GM12878 (cell line): ENCODE results near the gene CYSTM1. TPM values are rescaled to one million over a fixed set of nuclear protein-coding genes. Genes with fewer than 3 reads are reported as not detected.

Experiments
- ATAC-seq: fragments of 200-7000 bp; cut with Tn5 transposase; 3 replicates; pipeline ENCODE4 v1.9.1; 2020; ENCODE audit warnings: mild to moderate bottlenecking, moderate library complexity
- BruUV-seq: library from RNA; stranded (reverse); fragments of 400-500 nt; replicated peaks from 2 replicates; lab custom pipeline; 2021; lab: Mats Ljungman, UMichigan
- CTCF ChIA-PET: fragments of 300-600 bp; sonication (Branson Sonifier 250); formaldehyde crosslinking; extraction: SDS; loops from one replicate; lab custom pipeline; 2021; ENCODE audit warnings: inconsistent platforms; lab: Yijun Ruan, JAX
- POLR2A ChIA-PET: fragments of 350-600 bp; formaldehyde crosslinking; extraction: SDS; loops from one replicate; lab custom pipeline; 2021; ENCODE audit warnings: inconsistent platforms; lab: Charles Lee
- RAD21 ChIA-PET: fragments of 300-600 bp; sonication (Branson Sonifier 250); formaldehyde crosslinking; loops from one replicate; lab custom pipeline; 2023; ENCODE audit warnings: antibody characterized with exemption; ENCODE audit not compliant: unreplicated experiment; lab: Charles Lee
- SMC1A ChIA-PET: fragments of 300-600 bp; sonication (Branson Sonifier 250); formaldehyde crosslinking; loops from one replicate; lab custom pipeline; 2023; ENCODE audit not compliant: unreplicated experiment, uncharacterized antibody; lab: Charles Lee
- DNase-seq: peaks from one replicate; pipeline ENCODE4 v3.0.0-alpha.2; 2011; ENCODE audit warnings: low read depth, low spot score
- FAIRE-seq: peaks from 3 replicates; lab custom pipeline; 2011; peaks lifted over from hg19 to GRCh38; lab: Jason Lieb, UNC
- H2AFZ ChIP-seq: 2 replicates; pipeline ENCODE4 v1.6.0; 2011; ENCODE audit warnings: low read depth, low read length, control low read depth; ENCODE audit not compliant: control insufficient read depth
- H3K27ac ChIP-seq: 2 replicates; pipeline ENCODE4 v1.5.1; 2011; ENCODE audit warnings: control low read depth; ENCODE audit not compliant: control insufficient read depth, insufficient read depth
- H3K27me3 ChIP-seq, 2 experiments: replicated peaks in 1 of 2; 2 replicates each; pipeline versions ENCODE4 v1.6.0 to v1.6.1; 2011; ENCODE audit warnings: low read length in 1 of 2; ENCODE audit not compliant: control insufficient read depth in 2 of 2, insufficient read depth in 2 of 2
- H3K36me3 ChIP-seq, 2 experiments: 2 replicates each; pipeline ENCODE4 v1.5.1; 2011; ENCODE audit warnings: low read length in 1 of 2; ENCODE audit not compliant: control insufficient read depth in 2 of 2, insufficient read depth in 2 of 2
- H3K4me1 ChIP-seq: 2 replicates; pipeline ENCODE4 v1.6.1; 2011; ENCODE audit warnings: mild to moderate bottlenecking, low read length, moderate library complexity, mixed read lengths; ENCODE audit not compliant: control insufficient read depth, insufficient read depth
- H3K4me2 ChIP-seq: 2 replicates; pipeline ENCODE4 v1.6.0; 2011; ENCODE audit warnings: control low read depth; ENCODE audit not compliant: control insufficient read depth, insufficient read depth
- H3K4me3 ChIP-seq: fragments of 200-600 bp; sonication (generic); 2 replicates; pipeline ENCODE4 v1.5.1; 2016
- H3K79me2 ChIP-seq: 2 replicates; pipeline ENCODE4 v1.6.0; 2011; ENCODE audit warnings: low read length; ENCODE audit not compliant: control insufficient read depth, insufficient read depth
- H3K9ac ChIP-seq: 2 replicates; pipeline ENCODE4 v1.8.0; 2011; ENCODE audit warnings: low read length, control low read depth, mixed read lengths; ENCODE audit not compliant: control insufficient read depth, insufficient read depth
- H3K9me3 ChIP-seq: replicated peaks from 3 replicates; pipeline ENCODE4 v1.5.1; 2011; ENCODE audit warnings: mild to moderate bottlenecking, low read length; ENCODE audit not compliant: control insufficient read depth, insufficient read depth
- H4K20me1 ChIP-seq: 2 replicates; pipeline ENCODE4 v1.6.0; 2011; ENCODE audit not compliant: control insufficient read depth, insufficient read depth
- ASH2L ChIP-seq: fragments of 300-600, 200-600 bp; sonication (generic); IDR thresholded peaks from 2 replicates; pipeline ENCODE4 v1.6.1; 2017; ENCODE audit warnings: low read depth, mild to moderate bottlenecking, borderline replicate concordance
- CHD2 ChIP-seq: IDR thresholded peaks from 2 replicates; pipeline ENCODE4 v1.6.1; 2011; ENCODE audit warnings: low read depth, low read length, improper control_type of control experiment, borderline replicate concordance
- ETV6 ChIP-seq, 2 experiments: fragments of 450-650 bp in 1 of 2; IDR thresholded peaks in 1 of 2; conservative IDR thresholded peaks in 1 of 2; 2 replicates each; pipeline ENCODE4 v1.6.1; 2014; ENCODE audit warnings: antibody characterized with exemption in 1 of 2, borderline replicate concordance in 1 of 2, low read depth in 1 of 2, mild to moderate bottlenecking in 1 of 2, moderate library complexity in 1 of 2
- POLR2A ChIP-seq: IDR thresholded peaks from 2 replicates; pipeline ENCODE4 v1.6.1; 2011; ENCODE audit warnings: low read depth, mild to moderate bottlenecking, low read length
- POLR2AphosphoS5 ChIP-seq: IDR thresholded peaks from 2 replicates; pipeline ENCODE4 v1.6.1; 2011; ENCODE audit warnings: mild to moderate bottlenecking, low read length, inconsistent platforms
- SRF ChIP-seq, 2 experiments: IDR thresholded peaks; 2 replicates each; pipeline ENCODE4 v1.6.1; 2011; ENCODE audit warnings: low read depth in 2 of 2, low read length in 2 of 2, mild to moderate bottlenecking in 1 of 2, moderate library complexity in 1 of 2
- STAT3 ChIP-seq: IDR thresholded peaks from 2 replicates; pipeline ENCODE4 v1.6.1; 2011; ENCODE audit warnings: low read depth, low read length, improper control_type of control experiment
- YBX1 ChIP-seq: fragments of 450-650 bp; IDR thresholded peaks from 2 replicates; pipeline ENCODE4 v1.6.1; 2016; ENCODE audit warnings: antibody characterized with exemption
- WGBS: methylation state at CpG from one replicate; pipeline ENCODE4 v1.1.6; 2016; ENCODE audit warnings: low lambda C conversion rate; ENCODE audit not compliant: insufficient replicate concordance, insufficient coverage; ENCODE audit errors: missing lambda C conversion rate; 5-methylcytosine and 5-hydroxymethylcytosine counted together
- in situ Hi-C: fragments of 300-500 bp; cut with MboI; formaldehyde crosslinking; loops from 9 replicates; pipeline ENCODE4 v1.14.3; 2018; ENCODE audit warnings: mixed read lengths
- intact Hi-C: fragments of 100-400 bp; cut with micrococcal nuclease; formaldehyde crosslinking; loops from one replicate; pipeline ENCODE4 v1.14.2; 2022; ENCODE audit not compliant: unreplicated experiment
- polyA plus RNA-seq, 11 experiments: library from polyadenylated mRNA; depleted of rRNA in 4 of 11; unstranded in 6 of 11; stranded (reverse) in 5 of 11; fragments of >200 nt; fragmentation: Nextera tagmentation in 4 of 11; fragmentation: Illumina TruSeq in 1 of 11; extraction: Ambion mirVana in 4 of 11; extraction: Trizol in 1 of 11; gene quantifications; 1 replicate in 1 of 11; 2 replicates in 10 of 11; pipeline versions ENCODE4 v1.2.1 to v1.2.3, GENCODE V29; 2011 to 2016; ENCODE audit warnings: inconsistent platforms in 2 of 11, missing spikeins in 2 of 11, low read depth in 1 of 11
- total RNA-seq, 4 experiments: library from RNA; depleted of rRNA in 3 of 4; stranded (reverse); fragments of >200 nt in 3 of 4; fragmentation: Illumina TruSeq in 1 of 4; extraction: Trizol in 1 of 4; gene quantifications; 2 replicates each; pipeline versions ENCODE4 v1.2.1 to v1.2.3, GENCODE V29; 2013 to 2021
- TF ChIP-seq, protein P1 (sequence below): IDR thresholded peaks from 2 replicates; pipeline ENCODE4 v1.6.1; 2012; ENCODE audit warnings: low read depth, low read length, improper control_type of control experiment
- TF ChIP-seq, protein P2 (sequence below): IDR thresholded peaks from 2 replicates; pipeline ENCODE4 v1.6.1; 2011; ENCODE audit warnings: low read depth, mild to moderate bottlenecking, low read length, moderate library complexity, borderline replicate concordance; ENCODE audit errors: extremely low read depth
- TF ChIP-seq, protein P3 (sequence below): fragments of 450-650 bp; IDR thresholded peaks from 2 replicates; pipeline ENCODE4 v1.6.1; 2018; ENCODE audit warnings: borderline replicate concordance, mild to moderate bottlenecking; ENCODE audit not compliant: partially characterized antibody
- TF ChIP-seq, protein P4 (sequence below): fragments of 450-650 bp; IDR thresholded peaks from 2 replicates; pipeline ENCODE4 v1.6.1; 2018; ENCODE audit warnings: mild to moderate bottlenecking, low read depth, moderate library complexity; ENCODE audit not compliant: partially characterized antibody
- TF ChIP-seq, protein P5 (sequence below): fragments of 450-650 bp; IDR thresholded peaks from 2 replicates; pipeline ENCODE4 v1.6.1; 2017; ENCODE audit warnings: mild to moderate bottlenecking, low read depth, inconsistent platforms; ENCODE audit not compliant: poor library complexity, severe bottlenecking

Gene CYSTM1
- total and polyA plus RNA-seq, 10 of the 15 experiments (the other 5 are each of a cell fraction or from before 2014, with no cell fraction given): 52.7 to 261 (median 98.7) TPM

DNA sequence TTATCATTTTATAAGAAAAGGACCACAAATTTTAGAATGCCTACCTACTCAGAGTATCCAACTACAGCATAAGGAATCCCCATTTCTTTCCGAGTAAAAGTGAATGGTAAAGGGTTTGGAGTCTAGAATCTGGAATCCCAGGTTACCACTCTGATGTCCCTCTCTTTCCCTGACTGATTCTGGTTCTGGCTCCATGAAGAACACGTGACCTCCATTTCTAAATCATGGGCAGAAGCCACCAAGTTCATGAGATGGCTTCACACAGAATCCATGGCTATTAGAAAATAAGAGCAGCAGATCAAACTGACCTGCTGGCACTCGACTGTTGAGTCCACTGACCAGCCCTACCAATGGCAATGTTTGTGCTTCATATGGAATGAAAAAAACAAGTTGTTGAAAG lies 87.2 kb downstream of the CYSTM1 start (continued):
- TF ChIP-seq, protein P1, sequence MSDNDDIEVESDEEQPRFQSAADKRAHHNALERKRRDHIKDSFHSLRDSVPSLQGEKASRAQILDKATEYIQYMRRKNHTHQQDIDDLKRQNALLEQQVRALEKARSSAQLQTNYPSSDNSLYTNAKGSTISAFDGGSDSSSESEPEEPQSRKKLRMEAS: no peak
- TF ChIP-seq CHD2 (no peak), SRF (IDR thresholded peaks at IDR 0.05; ENCODE audit: low read depth in 2 of 2, low read length in 2 of 2) (no peak), ETV6 (conservative IDR thresholded peaks at IDR 0.05 in 1 of 2, IDR thresholded peaks at IDR 0.05 in 1 of 2; ENCODE audit: borderline replicate concordance in 1 of 2, low read depth in 1 of 2) (no peak), ASH2L (no peak)

- H3K27ac ChIP-seq: no peak overlapping the region
- no peak overlapping the region for H2AFZ ChIP-seq
- no peak for ATAC-seq
- no peak overlapping the region for H3K4me3 ChIP-seq
- ChIA-PET RAD21 (interaction anchor here (2.1 kb wide), 1 partner anchor 83 kb away, joined by 9 read pairs; the partner anchor contains the start of gene HBEGF), CTCF (interaction anchor here (0.6 to 4.0 kb wide), 7 partner anchors 10 to 456 kb away, joined by 3 to 35 read pairs (median 6); no protein-coding TSS in a partner anchor), SMC1A (interaction anchor here (0.6 to 1.8 kb wide), 3 partner anchors 17 to 84 kb away, joined by 3 to 7 read pairs (median 3); partner anchors contain the start of gene HBEGF), POLR2A (no interaction called here)
- H3K27me3 ChIP-seq: no peaks in the 10 kb centered on the region
- H3K36me3 ChIP-seq: peaks cover 0 to 10% of the 10 kb centered on the region in 2 experiments; a peak in 3 of 4 replicates
- H4K20me1 ChIP-seq: no peaks in the 10 kb centered on the region; the same call in 1 of the 2 replicates
- DNase-seq: no peak
- H3K9me3 ChIP-seq: no peaks in the 10 kb centered on the region
- peaks cover 15% of the 10 kb centered on the region for H3K4me1 ChIP-seq
- peaks cover 13% of the 10 kb centered on the region for H3K79me2 ChIP-seq
- H3K4me2 ChIP-seq: no peak overlapping the region
- H3K9ac ChIP-seq: no peak overlapping the region
- FAIRE-seq: no peak
- intact Hi-C loops (no loop called here), in situ Hi-C loops (no loop called here)
- no TSS peak for BruUV-seq
- WGBS: 89% methylated on average over 3 of the region's 3 CpGs
- TF ChIP-seq STAT3 (no peak), POLR2AphosphoS5 (no peak), YBX1 (no peak), POLR2A (no peak)
- TF ChIP-seq, protein P2, sequence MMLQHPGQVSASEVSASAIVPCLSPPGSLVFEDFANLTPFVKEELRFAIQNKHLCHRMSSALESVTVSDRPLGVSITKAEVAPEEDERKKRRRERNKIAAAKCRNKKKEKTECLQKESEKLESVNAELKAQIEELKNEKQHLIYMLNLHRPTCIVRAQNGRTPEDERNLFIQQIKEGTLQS: no peak
- TF ChIP-seq, protein P3, sequence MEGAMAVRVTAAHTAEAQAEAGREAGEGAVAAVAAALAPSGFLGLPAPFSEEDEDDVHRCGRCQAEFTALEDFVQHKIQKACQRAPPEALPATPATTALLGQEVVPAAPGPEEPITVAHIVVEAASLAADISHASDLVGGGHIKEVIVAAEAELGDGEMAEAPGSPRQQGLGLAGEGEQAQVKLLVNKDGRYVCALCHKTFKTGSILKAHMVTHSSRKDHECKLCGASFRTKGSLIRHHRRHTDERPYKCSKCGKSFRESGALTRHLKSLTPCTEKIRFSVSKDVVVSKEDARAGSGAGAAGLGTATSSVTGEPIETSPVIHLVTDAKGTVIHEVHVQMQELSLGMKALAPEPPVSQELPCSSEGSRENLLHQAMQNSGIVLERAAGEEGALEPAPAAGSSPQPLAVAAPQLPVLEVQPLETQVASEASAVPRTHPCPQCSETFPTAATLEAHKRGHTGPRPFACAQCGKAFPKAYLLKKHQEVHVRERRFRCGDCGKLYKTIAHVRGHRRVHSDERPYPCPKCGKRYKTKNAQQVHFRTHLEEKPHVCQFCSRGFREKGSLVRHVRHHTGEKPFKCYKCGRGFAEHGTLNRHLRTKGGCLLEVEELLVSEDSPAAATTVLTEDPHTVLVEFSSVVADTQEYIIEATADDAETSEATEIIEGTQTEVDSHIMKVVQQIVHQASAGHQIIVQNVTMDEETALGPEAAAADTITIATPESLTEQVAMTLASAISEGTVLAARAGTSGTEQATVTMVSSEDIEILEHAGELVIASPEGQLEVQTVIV: no peak
- TF ChIP-seq, protein P4, sequence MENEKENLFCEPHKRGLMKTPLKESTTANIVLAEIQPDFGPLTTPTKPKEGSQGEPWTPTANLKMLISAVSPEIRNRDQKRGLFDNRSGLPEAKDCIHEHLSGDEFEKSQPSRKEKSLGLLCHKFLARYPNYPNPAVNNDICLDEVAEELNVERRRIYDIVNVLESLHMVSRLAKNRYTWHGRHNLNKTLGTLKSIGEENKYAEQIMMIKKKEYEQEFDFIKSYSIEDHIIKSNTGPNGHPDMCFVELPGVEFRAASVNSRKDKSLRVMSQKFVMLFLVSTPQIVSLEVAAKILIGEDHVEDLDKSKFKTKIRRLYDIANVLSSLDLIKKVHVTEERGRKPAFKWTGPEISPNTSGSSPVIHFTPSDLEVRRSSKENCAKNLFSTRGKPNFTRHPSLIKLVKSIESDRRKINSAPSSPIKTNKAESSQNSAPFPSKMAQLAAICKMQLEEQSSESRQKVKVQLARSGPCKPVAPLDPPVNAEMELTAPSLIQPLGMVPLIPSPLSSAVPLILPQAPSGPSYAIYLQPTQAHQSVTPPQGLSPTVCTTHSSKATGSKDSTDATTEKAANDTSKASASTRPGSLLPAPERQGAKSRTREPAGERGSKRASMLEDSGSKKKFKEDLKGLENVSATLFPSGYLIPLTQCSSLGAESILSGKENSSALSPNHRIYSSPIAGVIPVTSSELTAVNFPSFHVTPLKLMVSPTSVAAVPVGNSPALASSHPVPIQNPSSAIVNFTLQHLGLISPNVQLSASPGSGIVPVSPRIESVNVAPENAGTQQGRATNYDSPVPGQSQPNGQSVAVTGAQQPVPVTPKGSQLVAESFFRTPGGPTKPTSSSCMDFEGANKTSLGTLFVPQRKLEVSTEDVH: no peak
- TF ChIP-seq, protein P5, sequence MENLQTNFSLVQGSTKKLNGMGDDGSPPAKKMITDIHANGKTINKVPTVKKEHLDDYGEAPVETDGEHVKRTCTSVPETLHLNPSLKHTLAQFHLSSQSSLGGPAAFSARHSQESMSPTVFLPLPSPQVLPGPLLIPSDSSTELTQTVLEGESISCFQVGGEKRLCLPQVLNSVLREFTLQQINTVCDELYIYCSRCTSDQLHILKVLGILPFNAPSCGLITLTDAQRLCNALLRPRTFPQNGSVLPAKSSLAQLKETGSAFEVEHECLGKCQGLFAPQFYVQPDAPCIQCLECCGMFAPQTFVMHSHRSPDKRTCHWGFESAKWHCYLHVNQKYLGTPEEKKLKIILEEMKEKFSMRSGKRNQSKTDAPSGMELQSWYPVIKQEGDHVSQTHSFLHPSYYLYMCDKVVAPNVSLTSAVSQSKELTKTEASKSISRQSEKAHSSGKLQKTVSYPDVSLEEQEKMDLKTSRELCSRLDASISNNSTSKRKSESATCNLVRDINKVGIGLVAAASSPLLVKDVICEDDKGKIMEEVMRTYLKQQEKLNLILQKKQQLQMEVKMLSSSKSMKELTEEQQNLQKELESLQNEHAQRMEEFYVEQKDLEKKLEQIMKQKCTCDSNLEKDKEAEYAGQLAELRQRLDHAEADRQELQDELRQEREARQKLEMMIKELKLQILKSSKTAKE: no peak
These were observed 87.9 kb downstream of the CYSTM1 start for GRCh38 chr5:140262839-140263238.
